Non-pigmented ciliary epithelial cell (primary cell): ENCODE data around the gene PFN1.
"Not testable (repeated sequence)": the region's sequence is repeated elsewhere in the genome, so short reads cannot be mapped to it uniquely, and the experiment has no call there.

Experiments
- DNase-seq: peaks from one replicate; pipeline ENCODE4 v3.0.0-alpha.2; 2010; ENCODE audit warnings: low read depth

Gene PFN1

GRCh38 chr17:4921320-4921719 lies 27.0 kb downstream of the PFN1 start:
- DNase-seq: no peak

- DNase-seq: no peak
These were observed 27.8 kb downstream of the PFN1 start for GRCh38 chr17:4920351-4921048.

GRCh38 chr17:4919511-4920047 lies 28.8 kb downstream of the PFN1 start:
- no peak for DNase-seq

- not testable (repeated sequence) for DNase-seq
These were observed 33.8 kb downstream of the PFN1 start for GRCh38 chr17:4914551-4914950.

- DNase-seq: no peak
These were observed 34.3 kb downstream of the PFN1 start for GRCh38 chr17:4913994-4914393.

GRCh38 chr17:4908711-4909496 lies 39.4 kb downstream of the PFN1 start:
- DNase-seq: peak; percentile 60

- DNase-seq: no peak
These were observed 40.0 kb downstream of the PFN1 start for GRCh38 chr17:4908301-4908700.

GRCh38 chr17:4906642-4907041 lies 41.7 kb downstream of the PFN1 start:
- not testable (repeated sequence) for DNase-seq

GRCh38 chr17:4903051-4903818 lies 45.1 kb downstream of the PFN1 start, which contains the start of gene CHRNE:
TSS of gene CHRNE (minus strand) at chr17:4903098. CDS start at chr17:4903063, 35 bp downstream.
- DNase-seq: peak; percentile 47

- no peak for DNase-seq
These were observed 45.8 kb downstream of the PFN1 start for GRCh38 chr17:4902540-4902939.

- no peak for DNase-seq
These were observed 46.5 kb downstream of the PFN1 start for GRCh38 chr17:4901648-4902344.

GRCh38 chr17:4901108-4901647 lies 47.2 kb downstream of the PFN1 start:
- DNase-seq: no peak

GRCh38 chr17:4900231-4901107 lies 47.9 kb downstream of the PFN1 start:
- DNase-seq: no peak

- peak; percentile 46 for DNase-seq
These were observed 48.7 kb downstream of the PFN1 start, which contains the start of gene C17orf107 for GRCh38 chr17:4899341-4900230. TSS of gene C17orf107 (plus strand) at chr17:4899536. CDS start at chr17:4899763, 227 bp downstream.

- no peak for DNase-seq
These were observed 49.4 kb downstream of the PFN1 start for GRCh38 chr17:4898927-4899326.

- no peak for DNase-seq
These were observed 50.0 kb downstream of the PFN1 start for GRCh38 chr17:4898351-4898750.

GRCh38 chr17:4897785-4898184 lies 50.5 kb downstream of the PFN1 start:
- no peak for DNase-seq

- no peak for DNase-seq
These were observed 51.1 kb downstream of the PFN1 start for GRCh38 chr17:4897198-4897687.
